Measurements from ENCODE around the gene RACK1. TPM values are rescaled to one million over a fixed set of nuclear protein-coding genes. Genes with fewer than 3 reads are reported as not detected.

Gene RACK1
- total and polyA plus RNA-seq, 2 of the 13 experiments (the other 11 are each of a cell fraction or from before 2014, with no cell fraction given): 2,514 to 6,141 TPM

- TF ChIP-seq ZNF512B (CRISPR knock-in tag; IDR thresholded peaks at IDR 0.05; ENCODE audit: borderline replicate concordance) (no peak), RCOR2 (CRISPR knock-in tag; IDR thresholded peaks at IDR 0.05) (no peak), ZNF577 (CRISPR knock-in tag; IDR thresholded peaks at IDR 0.05; ENCODE audit: borderline replicate concordance, low read depth) (no peak), HOXA3 (CRISPR knock-in tag; IDR thresholded peaks at IDR 0.05) (no peak), RFX5 (IDR thresholded peaks at IDR 0.05; ENCODE audit: low read depth, low read length) (no peak), RXRA (CRISPR knock-in tag; IDR thresholded peaks at IDR 0.05) (peak; percentile 38; the same call in 1 of the 2 replicates), ZNF407 (CRISPR knock-in tag; IDR thresholded peaks at IDR 0.05; ENCODE audit: not compliant biosample characterization) (peak; percentile 1), ISX (CRISPR knock-in tag; conservative IDR thresholded peaks at IDR 0.05) (no peak), MEF2D (CRISPR knock-in tag; IDR thresholded peaks at IDR 0.05) (no peak), SMAD1 (CRISPR knock-in tag; IDR thresholded peaks at IDR 0.05; ENCODE audit: borderline replicate concordance, low read depth) (no peak), SRSF9 (IDR thresholded peaks at IDR 0.05; ENCODE audit: borderline replicate concordance, insufficient read depth, low read depth, low read length, poor library complexity, severe bottlenecking) (no peak), SRSF4 (IDR thresholded peaks at IDR 0.05; ENCODE audit: low read depth, low read length, poor library complexity, severe bottlenecking) (no peak), CBX5 (CRISPR knock-in tag; IDR thresholded peaks at IDR 0.05; ENCODE audit: borderline replicate concordance) (no peak), AKAP8 (CRISPR knock-in tag; IDR thresholded peaks at IDR 0.05) (no peak), NAIF1 (CRISPR knock-in tag; IDR thresholded peaks at IDR 0.05; ENCODE audit: borderline replicate concordance) (no peak), TBX3 (IDR thresholded peaks at IDR 0.05; ENCODE audit: borderline replicate concordance) (no peak), ZNF143 (CRISPR knock-in tag; IDR thresholded peaks at IDR 0.05) (peak; percentile 8; the same call in 1 of the 2 replicates), SATB2 (CRISPR knock-in tag; IDR thresholded peaks at IDR 0.05) (no peak), ZNF615 (CRISPR knock-in tag; IDR thresholded peaks at IDR 0.05; ENCODE audit: borderline replicate concordance) (0 out of 2 replicates have a peak, but pooled peaks have one; percentile 17)
Measured at GRCh38 chr5:181188700-181189362, 54.9 kb downstream of the RACK1 start (continued).

Data from HepG2 (cell line).